GM12872 (cell line): Measurements from ENCODE around the gene HS1BP3.

Experiments used
- TF ChIP-seq, protein P1 (sequence below): IDR thresholded peaks from 3 replicates; pipeline ENCODE4 v1.5.1; 2011; ENCODE audit warnings: low read depth, mild to moderate bottlenecking, low read length, moderate library complexity; ENCODE audit not compliant: insufficient read depth

Gene HS1BP3

GRCh38 chr2:20604401-20604911, 46.4 kb downstream of the HS1BP3 start:
- TF ChIP-seq, protein P1, sequence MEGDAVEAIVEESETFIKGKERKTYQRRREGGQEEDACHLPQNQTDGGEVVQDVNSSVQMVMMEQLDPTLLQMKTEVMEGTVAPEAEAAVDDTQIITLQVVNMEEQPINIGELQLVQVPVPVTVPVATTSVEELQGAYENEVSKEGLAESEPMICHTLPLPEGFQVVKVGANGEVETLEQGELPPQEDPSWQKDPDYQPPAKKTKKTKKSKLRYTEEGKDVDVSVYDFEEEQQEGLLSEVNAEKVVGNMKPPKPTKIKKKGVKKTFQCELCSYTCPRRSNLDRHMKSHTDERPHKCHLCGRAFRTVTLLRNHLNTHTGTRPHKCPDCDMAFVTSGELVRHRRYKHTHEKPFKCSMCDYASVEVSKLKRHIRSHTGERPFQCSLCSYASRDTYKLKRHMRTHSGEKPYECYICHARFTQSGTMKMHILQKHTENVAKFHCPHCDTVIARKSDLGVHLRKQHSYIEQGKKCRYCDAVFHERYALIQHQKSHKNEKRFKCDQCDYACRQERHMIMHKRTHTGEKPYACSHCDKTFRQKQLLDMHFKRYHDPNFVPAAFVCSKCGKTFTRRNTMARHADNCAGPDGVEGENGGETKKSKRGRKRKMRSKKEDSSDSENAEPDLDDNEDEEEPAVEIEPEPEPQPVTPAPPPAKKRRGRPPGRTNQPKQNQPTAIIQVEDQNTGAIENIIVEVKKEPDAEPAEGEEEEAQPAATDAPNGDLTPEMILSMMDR: no peak

DNA sequence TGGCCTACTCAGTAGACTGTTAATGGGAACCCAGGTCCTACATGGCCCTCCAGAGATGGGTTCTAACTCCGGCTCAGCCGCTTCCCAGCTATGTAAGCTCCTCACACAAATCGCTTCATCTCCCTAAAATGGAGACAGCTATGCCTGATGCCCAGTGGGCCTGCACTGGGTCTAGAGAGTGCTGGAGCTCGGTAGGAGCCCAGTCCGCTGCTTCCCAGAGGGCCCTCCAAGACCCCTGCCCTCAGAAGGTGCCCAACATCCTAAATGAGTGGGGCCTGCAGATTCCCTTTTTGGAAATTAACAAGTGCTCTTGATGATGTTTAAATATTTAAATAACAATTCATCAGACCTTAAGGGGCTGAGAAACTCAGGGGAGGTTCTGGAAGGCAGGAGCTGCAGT, 47.1 kb downstream of the HS1BP3 start:
- TF ChIP-seq, protein P1: no peak

- TF ChIP-seq, protein P1: no peak
These were observed 48.1 kb downstream of the HS1BP3 start for GRCh38 chr2:20602803-20603202.

GRCh38 chr2:20600756-20601325, 50.1 kb downstream of the HS1BP3 start:
- TF ChIP-seq, protein P1: no peak

- TF ChIP-seq, protein P1: no peak
These were observed 50.9 kb downstream of the HS1BP3 start for GRCh38 chr2:20599861-20600461.

- TF ChIP-seq, protein P1: no peak
These were observed 51.8 kb downstream of the HS1BP3 start for GRCh38 chr2:20599001-20599600.

GRCh38 chr2:20597860-20598183, 53.1 kb downstream of the HS1BP3 start:
- TF ChIP-seq, protein P1: no peak
